HG03159 (cell line): ENCODE data around the gene C6orf132.

ENCODE experiments used
- ATAC-seq: cut with Tn5 transposase; IDR thresholded peaks from one replicate; pipeline ENCODE4 v1.9.1; 2021; ENCODE audit warnings: mild to moderate bottlenecking, moderate library complexity; ENCODE audit not compliant: unreplicated experiment

The C6orf132 gene

GRCh38 chr6:42079941-42080464 lies 62.4 kb downstream of the C6orf132 start:
- ATAC-seq, result no peak

GRCh38 chr6:42078386-42078785 lies 64.0 kb downstream of the C6orf132 start:
- ATAC-seq, result no peak

- ATAC-seq, result no peak
Observed at GRCh38 chr6:42075159-42075838, 67.1 kb downstream of the C6orf132 start.

- ATAC-seq, result no peak
Observed at GRCh38 chr6:42073287-42073686, 69.1 kb downstream of the C6orf132 start.

GRCh38 chr6:42071881-42072583 lies 70.4 kb downstream of the C6orf132 start:
- no peak for ATAC-seq

- no peak for ATAC-seq
Observed at GRCh38 chr6:42068872-42069522, 73.4 kb downstream of the C6orf132 start.

- ATAC-seq, result no peak
Observed at GRCh38 chr6:42068173-42068572, 74.2 kb downstream of the C6orf132 start.

GRCh38 chr6:42066156-42066675 lies 76.2 kb downstream of the C6orf132 start:
- no peak for ATAC-seq

GRCh38 chr6:42059743-42060142 lies 82.7 kb downstream of the C6orf132 start:
- ATAC-seq, result no peak

- no peak for ATAC-seq
Observed at GRCh38 chr6:42053601-42054000, 88.8 kb downstream of the C6orf132 start.

- no peak for ATAC-seq
Observed at GRCh38 chr6:42051268-42051653, 91.2 kb downstream of the C6orf132 start.
